OCI-LY7 (cell line): ENCODE measurements around the gene BEND7. TPM values are rescaled to one million over a fixed set of nuclear protein-coding genes. Genes with fewer than 3 reads are reported as not detected.

Experiments used
- BruUV-seq: library from RNA; stranded (reverse); fragments of 400-500 nt; replicated peaks from 2 replicates; lab custom pipeline; 2021; lab: Mats Ljungman, UMichigan
- CTCF ChIA-PET: fragments of 300-600 bp; sonication (Branson Sonifier 250); formaldehyde crosslinking; loops from one replicate; lab custom pipeline; 2022; ENCODE audit warnings: antibody characterized with exemption; ENCODE audit not compliant: unreplicated experiment; lab: Charles Lee
- POLR2A ChIA-PET: fragments of 300-600 bp; sonication (Branson Sonifier 250); formaldehyde crosslinking; loops from one replicate; lab custom pipeline; 2022; ENCODE audit warnings: antibody characterized with exemption; lab: Charles Lee
- DNase-seq: peaks from one replicate; pipeline ENCODE4 v3.0.0-alpha.2; 2015; ENCODE audit warnings: low spot score
- H2AFZ ChIP-seq: fragments of 200-600 bp; sonication (generic), shearing (Covaris generic); 2 replicates; pipeline ENCODE4 v1.6.1; 2014; ENCODE audit warnings: mild to moderate bottlenecking, antibody characterized with exemption, low read length, moderate library complexity
- H3K27ac ChIP-seq: fragments of 200-600 bp; sonication (generic); 2 replicates; pipeline ENCODE4 v1.5.1; 2014; ENCODE audit warnings: mixed run types, low read depth, mild to moderate bottlenecking, moderate library complexity, low read length, inconsistent platforms; ENCODE audit not compliant: poor library complexity, severe bottlenecking
- H3K36me3 ChIP-seq: fragments of 200-600 bp; sonication (generic); 2 replicates; pipeline ENCODE4 v1.6.1; 2014; ENCODE audit warnings: mild to moderate bottlenecking, antibody characterized with exemption, low read length, moderate library complexity, mixed read lengths; ENCODE audit not compliant: insufficient read depth
- H3K4me1 ChIP-seq: fragments of 200-600 bp; sonication (generic); 2 replicates; pipeline ENCODE4 v1.5.1; 2014; ENCODE audit warnings: mild to moderate bottlenecking, low read length; ENCODE audit not compliant: insufficient read depth, poor library complexity, severe bottlenecking
- H3K4me2 ChIP-seq: fragments of 200-600 bp; sonication (generic); 2 replicates; pipeline ENCODE4 v1.6.1; 2014; ENCODE audit warnings: mild to moderate bottlenecking, low read length
- H3K4me3 ChIP-seq: fragments of 200-600 bp; sonication (generic); 2 replicates; pipeline ENCODE4 v1.5.1; 2014; ENCODE audit warnings: mild to moderate bottlenecking, low read depth, low read length; ENCODE audit not compliant: poor library complexity, severe bottlenecking
- H3K79me2 ChIP-seq: fragments of 200-600 bp; sonication (generic); 2 replicates; pipeline ENCODE4 v1.6.1; 2016; ENCODE audit warnings: low read depth, mild to moderate bottlenecking, low read length, moderate library complexity, mixed read lengths; ENCODE audit not compliant: insufficient read depth
- H3K9me2 ChIP-seq: fragments of 200-600 bp; sonication (generic); 2 replicates; pipeline ENCODE4 v1.6.1; 2016; ENCODE audit warnings: mild to moderate bottlenecking, low read length, mixed read lengths; ENCODE audit not compliant: insufficient read depth
- H3K9me3 ChIP-seq: fragments of 200-600 bp; sonication (generic); 2 replicates; pipeline ENCODE4 v1.6.1; 2014; ENCODE audit warnings: mild to moderate bottlenecking, mixed run types, low read length, mixed read lengths
- H4K20me1 ChIP-seq: fragments of 200-600 bp; sonication (generic); 2 replicates; pipeline ENCODE4 v1.6.1; 2014; ENCODE audit warnings: mild to moderate bottlenecking, antibody characterized with exemption, low read length, moderate library complexity, mixed read lengths; ENCODE audit not compliant: insufficient read depth
- CTCF ChIP-seq: fragments of 200-600 bp; sonication (generic); conservative IDR thresholded peaks from 2 replicates; pipeline ENCODE4 v1.5.1; 2014; ENCODE audit warnings: mild to moderate bottlenecking, antibody characterized with exemption, low read length, moderate library complexity, mixed read lengths
- EZH2phosphoT487 ChIP-seq: fragments of 200-600 bp; sonication (generic); IDR thresholded peaks from 2 replicates; pipeline ENCODE4 v1.6.1; 2018; ENCODE audit warnings: low read depth, borderline replicate concordance, mild to moderate bottlenecking, mixed run types, antibody characterized with exemption, low read length, moderate library complexity, mixed read lengths
- intact Hi-C: fragments of 100-400 bp; cut with micrococcal nuclease; formaldehyde crosslinking; loops from one replicate; pipeline ENCODE4 v1.10.0; 2022; ENCODE audit not compliant: unreplicated experiment
- total RNA-seq, 2 experiments: library from RNA; depleted of rRNA in 1 of 2; stranded (reverse); fragments of >200 nt in 1 of 2; shearing (Covaris generic) in 1 of 2; gene quantifications; 2 replicates each; pipeline ENCODE4 v1.2.3, GENCODE V29; 2014 to 2022

BEND7 gene
- total RNA-seq, 2 experiments from 2014 or later: not detected

- no peak for TF ChIP-seq CTCF
- no peak for TF ChIP-seq EZH2phosphoT487
- Histone ChIP-seq H3K27ac (no peak overlapping the region), H3K4me2 (no peak overlapping the region), H3K9me2 (no peaks in the 10 kb centered on the region), H4K20me1 (no peaks in the 10 kb centered on the region), H3K36me3 (no peaks in the 10 kb centered on the region), H2AFZ (no peak overlapping the region), H3K4me3 (no peak overlapping the region), H3K4me1 (no peaks in the 10 kb centered on the region), H3K9me3 (no peaks in the 10 kb centered on the region), H3K79me2 (no peaks in the 10 kb centered on the region)
- no peak for DNase-seq
- intact Hi-C loops: no loop called here
- CTCF ChIA-PET: no interaction called here
- no TSS peak for BruUV-seq
- POLR2A ChIA-PET: no interaction called here
These were observed 28.6 kb downstream of the BEND7 start for GRCh38 chr10:13500201-13500600.

DNA sequence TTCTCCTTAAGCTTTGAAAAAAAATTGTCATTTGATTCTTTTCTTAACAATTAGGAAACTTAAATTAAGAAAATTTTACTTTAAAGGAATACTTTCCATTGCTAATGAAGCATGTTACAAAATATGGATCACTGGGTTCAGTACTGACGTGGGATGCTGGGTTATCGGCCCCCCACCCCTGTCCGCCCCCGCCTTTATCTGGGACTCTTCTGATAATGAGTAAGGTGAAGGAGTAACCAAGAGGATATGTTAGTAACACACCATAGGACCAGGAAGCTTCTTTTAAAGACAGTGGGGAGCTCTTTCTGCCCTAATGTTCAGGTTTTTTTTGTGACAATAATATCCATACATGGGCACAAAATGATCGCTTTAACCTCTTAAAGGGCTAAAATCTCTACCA lies 29.7 kb downstream of the BEND7 start:
- Histone ChIP-seq H4K20me1 (no peaks in the 10 kb centered on the region), H3K9me2 (no peaks in the 10 kb centered on the region), H3K36me3 (no peaks in the 10 kb centered on the region), H3K9me3 (no peaks in the 10 kb centered on the region), H3K4me3 (no peak overlapping the region), H3K27ac (no peak overlapping the region), H3K79me2 (no peaks in the 10 kb centered on the region), H3K4me2 (no peak overlapping the region), H3K4me1 (no peaks in the 10 kb centered on the region), H2AFZ (no peak overlapping the region)
- BruUV-seq: no TSS peak
- TF ChIP-seq EZH2phosphoT487: no peak
- TF ChIP-seq CTCF: no peak
- ChIA-PET POLR2A (interaction anchor here (0.6 kb wide), 1 partner anchor 140 kb away, joined by 4 read pairs; no protein-coding TSS in a partner anchor), CTCF (no interaction called here)
- intact Hi-C loops: no loop called here
- no peak for DNase-seq

DNA sequence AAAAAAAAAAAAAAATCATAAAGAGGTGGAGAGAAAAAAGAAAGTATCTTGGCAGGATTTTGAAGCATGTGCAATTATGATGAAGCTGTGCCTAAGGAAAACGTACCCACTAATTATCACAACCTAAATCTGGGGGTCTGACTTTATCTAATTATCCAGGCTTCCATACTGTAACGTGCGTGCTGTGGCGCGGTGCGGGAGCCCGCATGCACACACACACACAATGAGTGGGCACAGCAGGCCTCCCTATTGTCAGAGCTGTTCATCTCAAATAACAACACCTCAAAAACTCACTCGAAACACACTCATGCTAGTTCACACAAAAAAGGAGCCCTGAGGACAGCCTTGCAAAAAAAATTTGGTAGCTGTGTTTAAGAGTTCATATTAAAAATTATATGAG lies 31.9 kb downstream of the BEND7 start:
- Histone ChIP-seq H2AFZ (no peak overlapping the region), H3K9me2 (no peaks in the 10 kb centered on the region), H3K4me3 (no peak overlapping the region), H3K9me3 (no peaks in the 10 kb centered on the region), H4K20me1 (no peaks in the 10 kb centered on the region), H3K27ac (no peak overlapping the region), H3K79me2 (no peaks in the 10 kb centered on the region), H3K4me2 (no peak overlapping the region), H3K4me1 (no peaks in the 10 kb centered on the region), H3K36me3 (no peaks in the 10 kb centered on the region)
- CTCF ChIA-PET: no interaction called here
- TF ChIP-seq CTCF (no peak), EZH2phosphoT487 (no peak)
- no peak for DNase-seq
- POLR2A ChIA-PET: no interaction called here
- intact Hi-C loops: no loop called here
- BruUV-seq: no TSS peak
